ENCODE measurements around the gene ULK1. TPM values are rescaled to one million over a fixed set of nuclear protein-coding genes. Genes with fewer than 3 reads are reported as not detected.

Gene ULK1
- total RNA-seq, 1 experiment from 2014 or later = 15.7 TPM

GRCh38 chr12:131928711-131929580 is 34.5 kb downstream of the ULK1 start, which contains the start of gene PUS1:
TSS of gene PUS1 (plus strand) at chr12:131929276. CDS start at chr12:131929723, 447 bp downstream.
- peak; percentile 96 for DNase-seq
- H3K4me1 ChIP-seq (ENCODE audit: insufficient read depth, low read length) = peaks cover 14% of the 10 kb centered on the region
- H3K79me2 ChIP-seq (ENCODE audit: low read length) = peaks cover 43% of the 10 kb centered on the region
- peak within 1 kb of the TSS; percentile 99 for H3K4me2 ChIP-seq (ENCODE audit: low read length)
- no peaks in the 10 kb centered on the region for H3K9me2 ChIP-seq (replicated peaks; ENCODE audit: low read length)
- H2AFZ ChIP-seq (ENCODE audit: low read length) = peak within 1 kb of the TSS; percentile 97
- intact Hi-C loops (cut with micrococcal nuclease) = loop anchor here (2.0 to 5.0 kb wide), 3 partner anchors 20 to 97 kb away; partner anchors contain the start of gene EP400
- no peaks in the 10 kb centered on the region for H3K27me3 ChIP-seq (ENCODE audit: low read length)
- H3K9me3 ChIP-seq (ENCODE audit: low read length) = no peaks in the 10 kb centered on the region
- peak within 1 kb of the TSS; percentile 90 for H3K4me3 ChIP-seq (ENCODE audit: low read length)
- CTCF ChIA-PET = interaction anchor here (0.6 to 0.7 kb wide), 2 partner anchors 56 to 72 kb away, joined by 3 to 7 read pairs; no protein-coding TSS in a partner anchor
- H4K20me1 ChIP-seq (ENCODE audit: low read length) = peaks cover 14% of the 10 kb centered on the region; the same call in 1 of the 2 replicates
- H3F3A ChIP-seq (ENCODE audit: low read length, unreplicated experiment) = peaks cover 5% of the 10 kb centered on the region
- peaks cover 26% of the 10 kb centered on the region for H3K36me3 ChIP-seq (ENCODE audit: low read depth, low read length)
- no TSS peak for BruUV-seq (replicated peaks)
- H3K9ac ChIP-seq (ENCODE audit: low read length) = peak within 1 kb of the TSS; percentile 100
- POLR2A ChIA-PET (ENCODE audit: unreplicated experiment) = interaction anchor here (0.7 kb wide), 1 partner anchor 70 kb away, joined by 5 read pairs; no protein-coding TSS in a partner anchor
- peak; percentile 83 for ATAC-seq
- peak within 1 kb of the TSS; percentile 81 for H3K27ac ChIP-seq (ENCODE audit: low read length)
- TF ChIP-seq, protein P1, sequence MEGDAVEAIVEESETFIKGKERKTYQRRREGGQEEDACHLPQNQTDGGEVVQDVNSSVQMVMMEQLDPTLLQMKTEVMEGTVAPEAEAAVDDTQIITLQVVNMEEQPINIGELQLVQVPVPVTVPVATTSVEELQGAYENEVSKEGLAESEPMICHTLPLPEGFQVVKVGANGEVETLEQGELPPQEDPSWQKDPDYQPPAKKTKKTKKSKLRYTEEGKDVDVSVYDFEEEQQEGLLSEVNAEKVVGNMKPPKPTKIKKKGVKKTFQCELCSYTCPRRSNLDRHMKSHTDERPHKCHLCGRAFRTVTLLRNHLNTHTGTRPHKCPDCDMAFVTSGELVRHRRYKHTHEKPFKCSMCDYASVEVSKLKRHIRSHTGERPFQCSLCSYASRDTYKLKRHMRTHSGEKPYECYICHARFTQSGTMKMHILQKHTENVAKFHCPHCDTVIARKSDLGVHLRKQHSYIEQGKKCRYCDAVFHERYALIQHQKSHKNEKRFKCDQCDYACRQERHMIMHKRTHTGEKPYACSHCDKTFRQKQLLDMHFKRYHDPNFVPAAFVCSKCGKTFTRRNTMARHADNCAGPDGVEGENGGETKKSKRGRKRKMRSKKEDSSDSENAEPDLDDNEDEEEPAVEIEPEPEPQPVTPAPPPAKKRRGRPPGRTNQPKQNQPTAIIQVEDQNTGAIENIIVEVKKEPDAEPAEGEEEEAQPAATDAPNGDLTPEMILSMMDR (conservative IDR thresholded peaks at IDR 0.05; ENCODE audit: low read depth, low read length) = no peak
- TF ChIP-seq EZH2 (IDR thresholded peaks at IDR 0.05; ENCODE audit: low read length, unreplicated experiment) = no peak
- no peak for TF ChIP-seq EZH2phosphoT487 (IDR thresholded peaks at IDR 0.05; ENCODE audit: borderline replicate concordance, low read length)

- BruUV-seq (replicated peaks) = no TSS peak
- peak; percentile 37 for DNase-seq
- CTCF ChIA-PET = interaction anchor here (0.6 kb wide), 1 partner anchor 56 kb away, joined by 3 read pairs; no protein-coding TSS in a partner anchor
- H4K20me1 ChIP-seq (ENCODE audit: low read length) = peaks cover 14% of the 10 kb centered on the region; the same call in 1 of the 2 replicates
- no peak overlapping the region; the same call in 1 of the 2 replicates for H2AFZ ChIP-seq (ENCODE audit: low read length)
- no peaks in the 10 kb centered on the region for H3K9me2 ChIP-seq (replicated peaks; ENCODE audit: low read length)
- intact Hi-C loops (cut with micrococcal nuclease) = loop anchor here (2.0 to 5.0 kb wide), 3 partner anchors 19 to 98 kb away; partner anchors contain the start of gene EP400
- H3K79me2 ChIP-seq (ENCODE audit: low read length) = peaks cover 43% of the 10 kb centered on the region
- peak overlapping the region; percentile 100 for H3K9ac ChIP-seq (ENCODE audit: low read length)
- TF ChIP-seq, protein P1 (conservative IDR thresholded peaks at IDR 0.05; ENCODE audit: low read depth, low read length) = no peak
- TF ChIP-seq EZH2phosphoT487 (IDR thresholded peaks at IDR 0.05; ENCODE audit: borderline replicate concordance, low read length) (no peak), EZH2 (IDR thresholded peaks at IDR 0.05; ENCODE audit: low read length, unreplicated experiment) (no peak)
- peak overlapping the region; percentile 96 for H3K4me2 ChIP-seq (ENCODE audit: low read length)
- peaks cover 14% of the 10 kb centered on the region for H3K4me1 ChIP-seq (ENCODE audit: insufficient read depth, low read length)
- no peaks in the 10 kb centered on the region for H3F3A ChIP-seq (ENCODE audit: low read length, unreplicated experiment)
- ATAC-seq = peak; percentile 23
- POLR2A ChIA-PET (ENCODE audit: unreplicated experiment) = no interaction called here
- no peaks in the 10 kb centered on the region for H3K9me3 ChIP-seq (ENCODE audit: low read length)
- no peaks in the 10 kb centered on the region for H3K27me3 ChIP-seq (ENCODE audit: low read length)
- H3K36me3 ChIP-seq (ENCODE audit: low read depth, low read length) = peaks cover 32% of the 10 kb centered on the region
- peak overlapping the region; percentile 90 for H3K4me3 ChIP-seq (ENCODE audit: low read length)
- H3K27ac ChIP-seq (ENCODE audit: low read length) = peak overlapping the region; percentile 81
Measured at GRCh38 chr12:131929581-131930456, 35.4 kb downstream of the ULK1 start.

All from PC-3 (cell line).